HG02763 (cell line): ENCODE results near the gene PEMT.
"Not testable (repeated sequence)": the region's sequence is repeated elsewhere in the genome, so short reads cannot be mapped to it uniquely, and the experiment has no call there.

Experiments used
- ATAC-seq: cut with Tn5 transposase; IDR thresholded peaks from one replicate; pipeline ENCODE4 v1.9.1; 2021; ENCODE audit warnings: mild to moderate bottlenecking, moderate library complexity; ENCODE audit not compliant: unreplicated experiment

PEMT gene, protein sequence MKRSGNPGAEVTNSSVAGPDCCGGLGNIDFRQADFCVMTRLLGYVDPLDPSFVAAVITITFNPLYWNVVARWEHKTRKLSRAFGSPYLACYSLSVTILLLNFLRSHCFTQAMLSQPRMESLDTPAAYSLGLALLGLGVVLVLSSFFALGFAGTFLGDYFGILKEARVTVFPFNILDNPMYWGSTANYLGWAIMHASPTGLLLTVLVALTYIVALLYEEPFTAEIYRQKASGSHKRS

DNA sequence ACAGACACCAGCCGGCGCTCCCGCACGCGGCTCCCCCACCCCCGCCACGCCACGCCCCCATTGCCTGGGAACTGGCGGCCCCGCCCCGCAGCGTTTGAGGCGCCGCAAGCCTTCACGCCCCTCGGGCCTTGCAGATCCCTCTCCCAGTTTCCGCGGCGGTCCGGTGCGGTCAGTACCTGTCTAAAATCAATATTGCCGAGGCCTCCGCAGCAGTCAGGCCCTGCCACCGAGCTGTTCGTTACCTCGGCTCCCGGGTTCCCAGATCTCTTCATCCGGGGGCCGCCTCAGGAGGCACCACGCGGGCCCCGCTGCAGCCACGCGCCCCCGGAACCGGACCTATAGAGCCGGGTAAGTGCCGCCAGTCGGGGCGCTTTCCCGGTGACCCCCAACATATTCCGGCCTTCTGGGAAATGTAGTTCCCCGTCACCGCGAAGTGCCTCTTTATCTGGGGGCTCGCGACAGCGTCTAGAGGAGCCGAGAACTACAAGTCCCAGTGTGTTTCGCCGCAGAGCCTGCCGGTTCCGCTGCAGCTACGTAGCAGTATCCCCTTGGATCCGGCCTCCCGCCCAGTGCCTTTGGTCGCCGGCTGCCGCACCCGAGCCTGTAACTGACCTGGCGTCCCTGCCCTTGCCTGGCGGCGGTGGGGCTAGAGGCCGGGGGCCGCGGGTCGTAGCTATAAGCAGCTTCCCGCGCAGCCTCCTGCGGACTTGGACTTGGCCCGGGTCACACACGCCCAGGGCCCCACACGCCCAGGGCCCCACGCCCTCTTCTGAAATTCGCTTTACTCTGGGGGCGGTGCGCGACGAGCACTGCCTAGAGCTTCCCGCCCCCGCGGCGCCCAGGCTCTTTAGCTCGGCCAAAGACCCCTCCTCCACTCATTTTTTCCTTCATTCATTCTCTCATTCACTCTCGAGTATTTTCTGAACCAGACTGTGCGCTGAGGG, at the start of gene PEMT:
Gene PEMT (minus strand): TSS at position 354 of the 944 bp plus-strand sequence. CDS start 82 bp downstream, at position 272.
- peak; percentile 94 for ATAC-seq

DNA sequence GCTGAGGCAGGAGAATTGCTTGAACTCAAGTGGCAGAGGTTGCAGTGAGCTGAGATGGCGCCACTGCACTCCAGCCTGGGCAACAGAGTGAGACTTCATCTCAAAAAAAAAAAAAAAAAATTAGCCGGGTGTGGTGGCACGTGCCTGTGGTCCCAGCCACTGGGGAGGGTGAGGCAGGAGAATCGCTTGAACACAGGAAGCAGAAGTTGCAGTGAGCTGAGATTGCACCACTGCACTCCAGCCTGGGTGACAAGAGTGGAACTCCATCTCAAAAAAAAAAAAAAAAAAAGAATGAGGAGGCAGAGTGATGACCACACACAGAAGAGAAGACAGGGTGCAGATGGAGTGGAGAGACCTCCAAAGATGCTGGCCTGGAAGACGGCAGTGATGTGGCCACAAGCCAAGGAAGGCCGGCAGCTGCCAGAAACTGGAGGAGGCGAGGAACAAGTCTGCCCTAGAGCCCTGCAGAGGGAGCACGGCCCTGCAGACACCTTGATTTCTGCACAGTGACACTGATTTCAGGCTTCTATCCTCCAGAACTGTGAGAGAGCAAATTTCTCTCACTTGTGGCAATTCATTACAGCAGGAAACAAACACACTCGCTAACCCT, 48.3 kb upstream of the PEMT start:
- not testable (repeated sequence) for ATAC-seq

DNA sequence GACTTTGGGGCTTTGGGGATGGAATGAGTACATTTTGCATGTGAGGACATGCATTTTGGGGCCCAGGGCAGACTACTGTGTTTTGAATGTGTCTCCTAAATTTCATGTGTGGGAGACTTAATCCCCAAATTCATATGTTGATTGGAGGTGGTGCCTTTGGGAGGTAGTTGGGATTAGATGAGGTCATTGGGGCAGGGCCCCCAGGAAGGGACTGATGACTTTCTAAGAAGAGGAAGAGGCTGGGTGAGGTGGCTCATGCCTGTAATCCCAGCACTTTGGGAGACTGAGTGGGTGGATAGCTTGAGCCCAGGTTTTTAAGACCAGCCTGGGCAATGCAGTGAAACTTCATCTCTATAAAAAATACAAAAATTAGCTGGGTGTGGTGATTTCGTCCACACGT, 47.0 kb upstream of the PEMT start:
- ATAC-seq, result no peak

DNA sequence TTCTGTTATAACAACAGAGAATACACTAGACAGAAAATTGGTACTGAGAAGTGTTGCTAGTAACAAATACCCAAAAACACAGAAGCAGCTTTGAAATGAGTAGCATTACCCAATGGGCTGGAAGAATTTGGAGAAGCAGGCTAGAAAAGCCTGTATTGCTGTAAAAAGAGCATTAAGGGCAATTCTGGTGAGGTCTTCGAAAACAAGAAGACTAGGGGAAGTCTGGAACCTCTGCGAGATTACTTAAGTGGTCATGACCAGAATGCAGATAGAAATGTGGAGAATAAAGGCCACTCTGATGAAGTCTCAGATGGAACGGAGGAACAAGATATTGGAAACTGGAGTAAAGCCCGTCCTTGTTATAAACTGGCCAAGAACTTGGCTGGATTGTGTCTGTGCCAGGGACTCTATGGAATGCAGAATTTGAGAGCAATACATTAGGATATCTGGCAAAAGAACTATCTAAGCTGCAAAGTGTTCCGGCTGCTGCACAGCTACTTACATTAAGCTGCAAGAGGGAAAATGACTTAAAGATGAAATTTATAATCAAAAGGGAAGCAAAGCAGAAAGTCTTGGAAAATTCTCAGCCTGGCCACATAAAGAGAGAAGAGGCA, 44.9 kb upstream of the PEMT start:
- ATAC-seq, result no peak

DNA sequence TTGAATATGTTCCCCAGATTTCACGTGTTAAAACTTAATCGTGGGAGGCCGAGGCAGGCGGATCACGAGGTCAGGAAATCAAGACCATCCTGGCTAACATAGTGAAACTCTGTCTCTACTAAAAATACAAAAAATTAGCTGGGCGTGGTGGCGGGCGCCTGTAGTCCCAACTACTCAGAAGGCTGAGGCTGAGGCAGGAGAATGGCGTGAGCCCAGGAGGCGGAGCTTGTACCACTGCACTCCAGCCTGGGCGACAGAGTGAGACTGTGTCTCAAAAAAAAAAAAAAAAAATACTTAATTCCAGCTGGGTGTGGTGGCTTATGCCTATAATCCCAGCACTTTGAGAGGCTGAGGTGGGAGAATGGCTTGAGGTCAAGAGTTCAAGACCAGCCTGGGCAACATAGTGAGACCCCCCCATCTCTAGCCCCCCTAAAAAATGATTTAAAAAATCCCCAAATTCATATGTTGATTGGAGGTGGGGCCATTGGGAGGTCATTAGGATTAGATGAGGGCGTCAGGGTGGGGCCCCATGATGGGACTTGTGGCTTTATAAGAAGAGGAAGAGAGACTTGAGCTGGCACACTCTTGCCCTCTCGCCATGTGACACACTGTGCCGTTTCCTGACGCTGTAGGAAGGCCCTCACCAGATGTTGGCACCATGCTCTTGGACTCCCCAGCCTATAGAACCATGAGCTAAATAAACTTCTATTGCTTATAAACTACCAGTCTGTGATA, 44.2 kb upstream of the PEMT start:
- not testable (repeated sequence) for ATAC-seq

DNA sequence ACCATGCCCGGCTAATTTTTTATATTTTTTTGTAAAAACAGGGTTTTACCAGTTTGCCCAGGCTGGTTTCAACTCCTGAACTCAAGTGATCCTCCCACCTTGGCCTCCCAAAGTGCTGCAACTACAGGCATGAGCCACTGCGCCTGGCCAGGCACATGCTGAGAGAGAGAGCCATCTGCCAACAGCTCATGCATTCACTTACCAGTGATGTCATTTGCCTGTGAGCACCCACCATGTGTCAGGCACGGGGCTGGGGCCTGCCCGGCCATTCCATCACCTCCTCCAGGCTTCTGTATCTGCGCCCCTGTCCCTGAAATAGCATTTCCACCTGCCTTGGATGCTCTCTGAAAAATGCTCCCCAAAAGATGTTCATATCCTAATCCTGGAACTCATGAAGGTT, 43.6 kb upstream of the PEMT start:
- no peak for ATAC-seq

DNA sequence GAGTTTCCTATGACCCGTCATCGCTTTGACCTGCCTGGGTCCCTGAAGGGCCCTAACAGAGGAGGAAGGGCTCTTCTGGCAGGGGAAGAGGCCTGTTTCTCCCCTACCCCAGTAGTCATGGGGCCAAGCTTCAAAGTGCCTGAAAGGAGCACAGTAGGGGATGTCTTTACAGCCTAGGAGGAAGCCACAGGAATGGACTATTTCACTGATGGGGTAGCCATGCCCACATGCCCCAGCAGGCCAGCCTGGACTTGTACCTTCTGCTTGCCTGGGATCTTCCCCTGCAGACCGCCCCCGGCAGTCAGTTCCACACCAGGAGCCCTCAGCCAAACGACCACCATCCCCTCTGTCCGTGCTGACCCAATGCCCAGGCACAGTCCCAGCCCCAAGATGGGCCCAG, 41.8 kb upstream of the PEMT start:
- ATAC-seq, result no peak

DNA sequence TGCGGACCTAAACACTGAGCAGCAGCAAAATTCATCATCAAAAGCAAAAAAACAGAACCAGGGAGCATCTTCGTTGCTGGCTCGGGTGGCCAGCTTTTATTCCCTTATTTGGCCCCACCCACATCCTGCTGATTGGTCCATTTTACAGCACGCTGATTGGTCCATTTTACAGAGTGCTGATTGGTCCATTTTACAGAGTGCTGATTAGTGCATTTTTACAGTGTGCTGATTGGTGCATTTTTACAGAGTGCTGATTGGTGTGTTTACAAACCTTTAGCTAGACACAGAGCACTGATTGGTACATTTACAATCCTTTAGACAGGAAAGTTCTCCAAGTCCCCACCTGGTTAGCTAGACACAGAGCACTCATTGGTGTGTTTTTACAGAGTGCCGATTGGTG, 41.2 kb upstream of the PEMT start:
- ATAC-seq, result not testable (repeated sequence)

DNA sequence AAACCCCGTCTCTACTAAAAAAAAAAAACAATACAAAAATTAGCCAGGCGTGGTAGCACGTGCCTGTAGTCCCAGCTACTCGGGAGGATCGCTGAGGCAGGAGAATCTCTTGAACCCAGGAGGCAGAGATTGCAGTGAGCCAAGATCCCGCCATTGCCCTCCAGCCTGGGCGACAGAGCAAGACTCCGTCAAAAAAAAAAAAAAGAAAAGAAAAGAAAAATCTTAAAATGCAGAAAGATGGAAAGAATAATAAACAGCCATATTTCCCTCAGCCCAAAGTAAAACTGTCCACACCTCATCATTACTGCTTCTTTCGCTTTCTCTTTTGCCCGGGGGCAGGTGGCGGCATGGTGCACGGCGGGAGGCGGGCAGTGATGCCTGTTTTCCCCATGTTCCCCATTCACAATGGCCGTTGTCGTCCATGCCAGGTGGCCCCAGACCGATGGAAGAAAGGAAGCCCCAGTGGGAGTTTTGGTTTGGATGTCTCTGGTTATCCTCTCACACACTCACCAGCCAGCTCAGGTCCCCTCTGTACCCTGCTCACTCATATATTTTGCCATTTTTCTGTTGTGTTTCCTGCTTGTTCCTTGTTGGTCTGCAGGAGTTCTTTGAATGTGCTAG, 37.0 kb upstream of the PEMT start:
- ATAC-seq, result no peak

DNA sequence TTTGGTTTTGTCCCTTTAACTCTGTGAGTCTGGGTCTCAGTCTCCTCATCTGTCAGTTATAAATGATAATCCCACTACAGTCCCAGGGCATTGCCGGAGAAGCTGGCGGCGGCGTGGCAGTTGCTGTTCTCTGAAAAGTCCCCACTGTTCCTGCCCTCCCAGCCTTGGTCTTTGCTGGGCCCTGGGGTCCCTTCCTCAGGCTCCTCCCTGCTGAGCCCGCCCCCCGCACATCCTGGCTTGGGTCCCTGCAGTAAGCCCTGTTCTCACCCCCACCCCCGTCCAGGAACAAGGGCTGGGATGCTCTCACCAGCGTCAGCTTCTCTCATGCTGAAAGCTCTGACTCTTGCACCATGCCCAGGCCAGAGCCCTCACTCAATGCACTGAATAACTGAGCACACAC, 35.3 kb upstream of the PEMT start:
- no peak for ATAC-seq

DNA sequence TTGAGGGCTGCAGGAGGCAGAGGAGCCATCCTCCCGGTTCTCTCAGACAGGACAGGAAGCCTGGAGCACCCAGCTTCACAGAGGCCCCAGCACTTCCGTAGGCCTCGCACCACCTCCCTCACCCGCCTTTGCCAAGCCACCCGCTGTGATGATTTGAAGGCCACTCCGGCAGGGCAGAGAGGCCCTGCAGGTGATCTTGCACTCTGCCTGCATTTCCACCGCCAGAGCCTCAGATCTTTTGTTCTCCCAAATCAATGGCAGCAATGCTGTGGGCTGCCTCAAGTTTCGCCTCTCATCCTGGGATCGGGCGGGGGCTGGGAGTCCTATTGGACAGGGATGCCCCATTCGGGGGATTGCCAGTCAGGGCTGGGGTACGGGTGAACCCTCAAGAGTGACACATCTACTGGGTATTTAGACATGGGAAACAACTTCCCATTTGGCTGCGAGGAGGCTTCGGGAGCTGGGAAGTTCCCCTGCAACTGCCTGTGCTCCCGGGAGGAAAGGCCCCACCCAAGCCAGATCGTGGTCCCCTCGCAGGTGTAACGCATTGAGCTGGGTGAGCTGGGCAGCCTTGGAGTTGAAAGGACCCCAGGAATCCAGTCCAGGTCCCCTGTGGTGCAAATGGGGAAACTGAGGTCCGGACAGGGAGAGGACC, 34.8 kb upstream of the PEMT start:
- no peak for ATAC-seq

DNA sequence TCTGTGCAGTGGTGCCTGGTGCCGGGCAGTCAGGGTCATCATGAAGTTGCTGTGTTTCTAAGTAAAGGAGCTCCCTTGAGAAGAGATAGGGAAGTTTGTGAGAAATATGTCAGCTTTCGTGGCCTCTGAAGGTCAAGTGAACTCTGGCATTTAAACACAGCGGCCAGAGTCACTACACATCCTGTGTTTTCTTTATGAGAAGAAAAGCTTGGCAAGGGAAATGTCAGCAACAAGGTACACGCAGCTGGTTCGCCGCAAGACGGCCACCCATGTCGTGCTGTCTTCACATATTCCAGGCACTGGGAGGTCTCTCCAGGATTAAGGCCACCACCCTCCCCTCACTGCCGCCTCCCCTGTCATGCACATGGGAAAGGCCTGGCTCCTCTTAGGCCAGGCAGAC, 33.2 kb upstream of the PEMT start:
- ATAC-seq, result no peak

DNA sequence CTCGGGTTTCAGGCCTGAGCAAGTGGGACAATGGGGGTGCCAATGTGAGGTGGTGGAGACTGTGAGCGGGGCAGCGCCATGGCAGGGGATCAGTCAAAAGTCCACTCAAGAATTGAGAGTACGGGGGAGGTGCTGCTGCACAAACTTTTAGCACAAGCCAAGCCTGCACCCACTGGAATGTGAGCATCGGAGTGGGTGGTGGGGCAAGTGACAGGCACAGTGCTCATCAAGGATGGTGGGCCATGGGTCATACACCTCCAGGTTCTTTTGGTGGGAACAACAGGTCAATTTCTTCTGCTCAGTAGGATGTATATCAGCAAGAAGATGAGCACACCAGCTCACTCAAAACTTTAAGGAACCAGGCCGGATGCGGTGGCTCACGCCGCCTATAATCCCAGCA, 32.4 kb upstream of the PEMT start:
- ATAC-seq, result no peak

DNA sequence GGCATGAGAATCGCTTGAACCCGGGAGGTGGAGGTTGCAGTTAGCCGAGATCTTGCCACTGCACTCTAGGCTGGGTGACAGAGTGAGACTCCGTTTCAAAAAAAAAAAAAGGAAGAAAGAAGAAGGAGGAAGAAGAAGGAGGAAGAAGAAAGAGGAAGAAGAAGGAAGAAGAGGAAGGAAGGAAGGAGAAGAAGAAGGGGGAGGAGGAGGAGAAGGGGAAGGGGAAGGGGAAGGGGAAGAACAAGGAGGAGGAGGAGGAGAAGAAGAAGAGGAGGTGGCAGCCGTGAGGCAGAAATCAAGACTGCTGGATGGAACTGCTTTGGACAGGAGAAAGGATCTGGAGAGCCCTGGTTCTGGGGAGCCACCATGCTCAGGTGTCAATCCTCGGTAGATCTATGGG, 29.7 kb upstream of the PEMT start:
- no peak for ATAC-seq

DNA sequence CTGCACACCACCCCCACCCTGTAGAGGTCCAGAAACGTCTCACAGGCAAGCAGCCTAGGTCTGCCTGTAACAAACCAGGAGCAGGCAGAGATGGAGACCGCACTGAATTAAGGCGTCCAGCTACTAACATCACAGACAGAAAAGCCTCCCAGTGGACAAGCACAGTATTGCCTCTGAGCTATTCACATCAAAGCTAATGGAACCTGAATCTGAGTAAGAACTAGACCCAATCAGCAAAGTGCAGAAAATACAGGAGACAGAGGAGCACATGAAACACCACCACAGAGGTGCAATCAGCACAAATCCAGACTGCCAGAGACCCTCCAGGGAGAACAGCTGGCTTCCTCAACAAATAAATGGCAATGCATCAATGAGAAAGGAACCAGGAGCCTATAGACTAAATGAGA, 22.2 kb upstream of the PEMT start:
- no peak for ATAC-seq

DNA sequence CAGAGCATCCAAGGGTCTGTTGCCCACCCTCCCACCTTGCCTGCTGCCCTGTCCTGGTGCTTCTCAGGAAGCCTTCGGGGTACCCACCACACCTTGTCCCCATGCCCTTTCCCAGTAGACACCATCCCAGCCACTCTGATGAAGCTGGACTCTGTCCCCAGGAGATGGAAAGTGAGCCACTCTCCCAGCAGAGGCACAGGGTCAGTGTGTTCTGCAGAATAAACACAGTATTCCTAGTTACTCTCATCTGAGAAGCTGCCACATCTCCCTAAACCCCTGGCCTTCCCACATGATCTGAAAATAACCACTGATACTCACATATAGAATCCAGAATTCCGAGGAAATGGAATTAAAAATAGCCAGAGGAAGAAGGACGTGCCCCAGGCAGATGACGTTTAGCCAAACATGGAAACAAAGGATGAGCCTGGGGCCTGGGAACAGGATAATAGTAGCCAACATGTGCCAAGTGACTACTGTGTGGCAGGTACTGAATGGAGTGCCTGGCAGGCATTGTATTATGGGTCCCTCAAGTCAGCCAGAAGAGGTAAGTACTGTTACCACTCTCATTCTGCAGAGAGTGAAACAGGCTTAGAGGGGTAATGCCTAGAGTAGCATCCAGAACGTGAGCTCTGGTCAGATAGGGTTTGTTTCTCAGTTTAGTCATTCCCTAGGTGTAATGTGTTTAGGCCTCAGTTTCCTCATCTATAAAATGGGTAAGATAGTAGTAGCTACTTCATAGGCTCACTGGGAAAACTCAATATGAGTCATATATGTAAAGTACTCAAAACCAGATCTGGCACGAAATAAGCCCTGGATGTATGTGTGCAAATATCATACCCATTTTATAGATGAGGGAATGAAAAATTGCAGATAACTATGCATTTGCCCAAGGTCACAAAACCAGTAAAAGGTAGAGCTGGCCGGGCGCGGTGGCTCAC, 20.8 kb upstream of the PEMT start:
- no peak for ATAC-seq

DNA sequence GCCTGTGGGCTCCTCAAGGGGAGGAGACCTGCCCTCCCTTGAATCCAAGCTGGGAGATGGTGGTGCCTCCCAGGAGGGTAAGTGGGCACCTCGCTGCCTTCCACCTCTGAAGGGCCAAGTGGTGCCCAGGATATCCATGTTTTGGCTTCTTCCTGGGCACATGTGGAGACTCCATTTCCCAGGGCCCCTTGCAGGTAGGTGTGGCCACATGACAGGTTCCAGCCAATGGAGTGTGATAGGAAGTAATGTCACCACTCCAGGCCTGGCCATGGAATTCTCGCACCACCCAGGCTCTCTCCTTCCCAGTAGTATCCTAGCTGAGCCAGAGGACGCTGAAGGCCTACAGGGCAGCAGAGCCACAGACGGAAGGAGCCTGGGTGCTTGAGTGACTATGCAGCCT, 17.6 kb upstream of the PEMT start:
- no peak for ATAC-seq

DNA sequence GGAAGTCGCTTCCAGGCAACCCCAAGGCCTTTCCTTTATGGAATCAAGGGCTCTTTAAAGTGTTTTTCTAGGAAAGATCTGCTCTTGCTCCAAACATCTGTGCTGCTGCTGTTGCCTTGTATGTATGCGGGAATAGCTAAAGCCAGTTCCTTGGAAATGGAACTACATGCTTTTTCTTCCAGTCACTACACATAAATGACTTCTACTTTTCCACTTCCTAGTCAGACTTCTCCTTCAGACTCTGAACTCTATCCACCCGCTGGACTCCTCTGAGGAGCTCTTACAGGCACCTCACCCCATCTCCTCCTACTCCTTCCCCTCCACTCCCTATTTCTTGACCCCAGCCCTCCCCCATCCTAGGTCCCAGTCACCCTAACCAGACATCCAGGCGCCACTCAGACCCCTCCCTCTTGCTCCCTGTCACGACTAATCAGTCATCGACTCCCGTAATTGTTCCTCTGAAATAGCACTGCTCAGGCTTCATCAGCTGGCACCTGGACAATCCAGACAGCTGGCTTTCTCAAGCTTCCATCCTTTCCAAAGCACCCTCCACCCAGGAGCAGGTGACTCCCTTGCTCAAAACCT, 15.0 kb upstream of the PEMT start:
- ATAC-seq, result no peak
